Transverse colon (tissue), 4 donors: ENCODE measurements around the gene AGPAT4. TPM values are rescaled to one million over a fixed set of nuclear protein-coding genes. Genes with fewer than 3 reads are reported as not detected.
A peak's percentile ranks its signal among the peaks of the same experiment; 100 is the strongest.

Experiments used
- DNase-seq: peaks from one replicate; pipeline ENCODE4 v3.0.0-alpha.2; 2019
- H3K27ac ChIP-seq, 4 donors: fragments of 200-600 bp; sonication (generic); 2 replicates each; pipeline ENCODE4 v1.5.1; 2016 to 2018; ENCODE audit warnings: inconsistent platforms in 4 of 4
- H3K27me3 ChIP-seq: fragments of 200-600 bp; sonication (generic); 2 replicates; pipeline ENCODE4 v1.5.1; 2017; ENCODE audit warnings: inconsistent platforms
- H3K36me3 ChIP-seq, 4 donors: fragments of 200-600 bp; sonication (generic); 2 replicates each; pipeline ENCODE4 v1.5.1; 2017 to 2019; ENCODE audit warnings: inconsistent platforms in 4 of 4
- H3K4me1 ChIP-seq, 4 donors: fragments of 200-600 bp; sonication (generic); 2 replicates each; pipeline ENCODE4 v1.5.1; 2017 to 2020; ENCODE audit warnings: inconsistent platforms in 4 of 4
- H3K4me3 ChIP-seq, 4 donors: fragments of 200-600 bp; sonication (generic); 1 replicate in 1 of 4; 2 replicates in 3 of 4; pipeline versions ENCODE4 v1.5.1 to v1.6.1; 2017 to 2019; ENCODE audit warnings: inconsistent platforms in 4 of 4
- H3K9me3 ChIP-seq, 2 donors: fragments of 200-600 bp; sonication (generic); 2 replicates each; pipeline ENCODE4 v1.5.1; 2017 to 2019; ENCODE audit warnings: inconsistent platforms in 2 of 2
- EP300 ChIP-seq: sonication (generic); formaldehyde crosslinking; IDR thresholded peaks from one replicate; pipeline ENCODE4 v1.6.1; 2017; ENCODE audit warnings: antibody characterized with exemption, low read depth
- POLR2A ChIP-seq: fragments of 450-650 bp; IDR thresholded peaks from one replicate; pipeline ENCODE4 v1.6.1; 2016; ENCODE audit warnings: antibody characterized with exemption, mild to moderate bottlenecking, moderate library complexity
- POLR2AphosphoS5 ChIP-seq, 3 donors: sonication (generic); formaldehyde crosslinking; IDR thresholded peaks; one replicate each; pipeline ENCODE4 v1.6.1; 2016; ENCODE audit warnings: antibody characterized with exemption in 3 of 3
- WGBS, 2 donors: methylation state at CpG; one replicate each; pipeline ENCODE4 v1.1.5; 2018; ENCODE audit warnings: low coverage in 1 of 2; 5-methylcytosine and 5-hydroxymethylcytosine counted together
- in situ Hi-C, 4 donors: fragments of 200-750 bp; cut with MboI; loops; one replicate each; pipeline versions ENCODE4 v1.15.0 to v1.15.1; 2017; ENCODE audit warnings: low sequenced_read_pairs in 3 of 4, low pct_ligation_motif_present in 1 of 4, low pct_unique_long_range_greater_than_20kb in 1 of 4
- intact Hi-C: fragments of 100-400 bp; cut with DNase I; formaldehyde crosslinking; loops from one replicate; pipeline ENCODE4 v1.15.1; 2023; ENCODE audit warnings: low total_unique reads
- total RNA-seq, 4 donors: library from RNA; depleted of rRNA; stranded (reverse); fragments of >200 nt; gene quantifications; one replicate each; pipeline ENCODE4 v1.1.0, GENCODE V29; 2016
- TF ChIP-seq, protein P1 (sequence below), 5 experiments: fragments of 200-600 bp in 3 of 5; fragments of 450-650 bp in 2 of 5; sonication (generic) in 3 of 5; IDR thresholded peaks; 1 replicate in 2 of 5; 2 replicates in 3 of 5; pipeline ENCODE4 v1.5.1; 2016 to 2017; ENCODE audit warnings: antibody characterized with exemption in 5 of 5, inconsistent platforms in 3 of 5, mild to moderate bottlenecking in 2 of 5, moderate library complexity in 1 of 5

AGPAT4 gene
- total RNA-seq, 4 donors from 2014 or later, result 2.2 to 6.4 (median 4.4) TPM

- DNase-seq, result no peak
- no peaks in the 10 kb centered on the region for H3K27me3 ChIP-seq
- in situ Hi-C loops (no loop called here), intact Hi-C loops (no loop called here)
- TF ChIP-seq EP300, result no peak
- TF ChIP-seq POLR2A, result no peak
- TF ChIP-seq, protein P1, sequence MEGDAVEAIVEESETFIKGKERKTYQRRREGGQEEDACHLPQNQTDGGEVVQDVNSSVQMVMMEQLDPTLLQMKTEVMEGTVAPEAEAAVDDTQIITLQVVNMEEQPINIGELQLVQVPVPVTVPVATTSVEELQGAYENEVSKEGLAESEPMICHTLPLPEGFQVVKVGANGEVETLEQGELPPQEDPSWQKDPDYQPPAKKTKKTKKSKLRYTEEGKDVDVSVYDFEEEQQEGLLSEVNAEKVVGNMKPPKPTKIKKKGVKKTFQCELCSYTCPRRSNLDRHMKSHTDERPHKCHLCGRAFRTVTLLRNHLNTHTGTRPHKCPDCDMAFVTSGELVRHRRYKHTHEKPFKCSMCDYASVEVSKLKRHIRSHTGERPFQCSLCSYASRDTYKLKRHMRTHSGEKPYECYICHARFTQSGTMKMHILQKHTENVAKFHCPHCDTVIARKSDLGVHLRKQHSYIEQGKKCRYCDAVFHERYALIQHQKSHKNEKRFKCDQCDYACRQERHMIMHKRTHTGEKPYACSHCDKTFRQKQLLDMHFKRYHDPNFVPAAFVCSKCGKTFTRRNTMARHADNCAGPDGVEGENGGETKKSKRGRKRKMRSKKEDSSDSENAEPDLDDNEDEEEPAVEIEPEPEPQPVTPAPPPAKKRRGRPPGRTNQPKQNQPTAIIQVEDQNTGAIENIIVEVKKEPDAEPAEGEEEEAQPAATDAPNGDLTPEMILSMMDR (IDR thresholded peaks at IDR 0.05), result no peak
- TF ChIP-seq POLR2AphosphoS5 (IDR thresholded peaks at IDR 0.05), result no peak
- H3K4me1 ChIP-seq, result peaks cover 0 to 16% (median 5%) of the 10 kb centered on the region in 4 donors
- no peaks in the 10 kb centered on the region for H3K36me3 ChIP-seq
- H3K4me3 ChIP-seq, result no peak overlapping the region
- WGBS, 2 donors, result 93 to 100% methylated on average over 1 of the region's 1 CpG
- H3K9me3 ChIP-seq, result no peaks in the 10 kb centered on the region
- H3K27ac ChIP-seq, result no peak overlapping the region
Measured at GRCh38 chr6:161237176-161237575, 36.7 kb downstream of the AGPAT4 start.

- no peaks in the 10 kb centered on the region for H3K27me3 ChIP-seq
- WGBS, 2 donors, result 58 to 67% methylated on average over 11 to 15 of the region's 15 CpGs
- no peak overlapping the region for H3K4me3 ChIP-seq
- no peaks in the 10 kb centered on the region for H3K36me3 ChIP-seq
- no peak for DNase-seq
- H3K4me1 ChIP-seq, result peaks cover 0 to 16% (median 5%) of the 10 kb centered on the region in 4 donors
- TF ChIP-seq POLR2AphosphoS5 (IDR thresholded peaks at IDR 0.05), result no peak
- no peak for TF ChIP-seq POLR2A
- TF ChIP-seq, protein P1 (IDR thresholded peaks at IDR 0.05), result no peak
- no peak for TF ChIP-seq EP300
- in situ Hi-C loops (no loop called here), intact Hi-C loops (no loop called here)
- H3K27ac ChIP-seq, result no peak overlapping the region
- no peaks in the 10 kb centered on the region for H3K9me3 ChIP-seq
Measured at GRCh38 chr6:161235776-161236633, 37.9 kb downstream of the AGPAT4 start.

GRCh38 chr6:161233986-161234661, 39.7 kb downstream of the AGPAT4 start:
- peak overlapping the region in 3 of 4 donors; percentile 2 to 35 (median 3) for H3K27ac ChIP-seq
- intact Hi-C loops (no loop called here), in situ Hi-C loops (no loop called here)
- H3K27me3 ChIP-seq, result no peaks in the 10 kb centered on the region
- H3K9me3 ChIP-seq, result no peaks in the 10 kb centered on the region
- H3K4me1 ChIP-seq, result peaks cover 0 to 22% (median 9%) of the 10 kb centered on the region in 4 donors
- TF ChIP-seq EP300 (no peak), POLR2A (no peak), POLR2AphosphoS5 (IDR thresholded peaks at IDR 0.05) (no peak)
- TF ChIP-seq, protein P1 (IDR thresholded peaks at IDR 0.05), result no peak
- 79% methylated on average over 10 of the region's 10 CpGs; no CpG with 5 or more reads in 1 of the 2 donors for WGBS, 2 donors
- peak; percentile 51 for DNase-seq
- no peaks in the 10 kb centered on the region for H3K36me3 ChIP-seq
- H3K4me3 ChIP-seq, result no peak overlapping the region

- no peaks in the 10 kb centered on the region for H3K9me3 ChIP-seq
- H3K36me3 ChIP-seq, result no peaks in the 10 kb centered on the region
- TF ChIP-seq POLR2A (no peak), POLR2AphosphoS5 (IDR thresholded peaks at IDR 0.05) (no peak), EP300 (no peak)
- TF ChIP-seq, protein P1 (IDR thresholded peaks at IDR 0.05), result no peak
- intact Hi-C loops (no loop called here), in situ Hi-C loops (no loop called here)
- peaks cover 0 to 23% (median 9%) of the 10 kb centered on the region in 4 donors for H3K4me1 ChIP-seq
- no peak for DNase-seq
- H3K4me3 ChIP-seq, result no peak overlapping the region
- H3K27ac ChIP-seq, result no peak overlapping the region
- H3K27me3 ChIP-seq, result no peaks in the 10 kb centered on the region
- 89% methylated on average over 11 of the region's 11 CpGs; no CpG with 5 or more reads in 1 of the 2 donors for WGBS, 2 donors
Measured at GRCh38 chr6:161232467-161232866, 41.4 kb downstream of the AGPAT4 start.
